GM12878 (cell line): ENCODE measurements around the gene CSRP3. TPM values are rescaled to one million over a fixed set of nuclear protein-coding genes. Genes with fewer than 3 reads are reported as not detected.

Experiments used
- ATAC-seq: fragments of 200-7000 bp; cut with Tn5 transposase; 3 replicates; pipeline ENCODE4 v1.9.1; 2020; ENCODE audit warnings: mild to moderate bottlenecking, moderate library complexity
- BruUV-seq: library from RNA; stranded (reverse); fragments of 400-500 nt; replicated peaks from 2 replicates; lab custom pipeline; 2021; lab: Mats Ljungman, UMichigan
- CTCF ChIA-PET: fragments of 300-600 bp; sonication (Branson Sonifier 250); formaldehyde crosslinking; extraction: SDS; loops from one replicate; lab custom pipeline; 2021; ENCODE audit warnings: inconsistent platforms; lab: Yijun Ruan, JAX
- POLR2A ChIA-PET: fragments of 350-600 bp; formaldehyde crosslinking; extraction: SDS; loops from one replicate; lab custom pipeline; 2021; ENCODE audit warnings: inconsistent platforms; lab: Charles Lee
- RAD21 ChIA-PET: fragments of 300-600 bp; sonication (Branson Sonifier 250); formaldehyde crosslinking; loops from one replicate; lab custom pipeline; 2023; ENCODE audit warnings: antibody characterized with exemption; ENCODE audit not compliant: unreplicated experiment; lab: Charles Lee
- SMC1A ChIA-PET: fragments of 300-600 bp; sonication (Branson Sonifier 250); formaldehyde crosslinking; loops from one replicate; lab custom pipeline; 2023; ENCODE audit not compliant: unreplicated experiment, uncharacterized antibody; lab: Charles Lee
- DNase-seq: peaks from one replicate; pipeline ENCODE4 v3.0.0-alpha.2; 2011; ENCODE audit warnings: low read depth, low spot score
- FAIRE-seq: peaks from 3 replicates; lab custom pipeline; 2011; peaks lifted over from hg19 to GRCh38; lab: Jason Lieb, UNC
- H2AFZ ChIP-seq: 2 replicates; pipeline ENCODE4 v1.6.0; 2011; ENCODE audit warnings: low read depth, low read length, control low read depth; ENCODE audit not compliant: control insufficient read depth
- H3K27ac ChIP-seq: 2 replicates; pipeline ENCODE4 v1.5.1; 2011; ENCODE audit warnings: control low read depth; ENCODE audit not compliant: control insufficient read depth, insufficient read depth
- H3K27me3 ChIP-seq, 2 experiments: replicated peaks in 1 of 2; 2 replicates each; pipeline versions ENCODE4 v1.6.0 to v1.6.1; 2011; ENCODE audit warnings: low read length in 1 of 2; ENCODE audit not compliant: control insufficient read depth in 2 of 2, insufficient read depth in 2 of 2
- H3K36me3 ChIP-seq, 2 experiments: 2 replicates each; pipeline ENCODE4 v1.5.1; 2011; ENCODE audit warnings: low read length in 1 of 2; ENCODE audit not compliant: control insufficient read depth in 2 of 2, insufficient read depth in 2 of 2
- H3K4me1 ChIP-seq: 2 replicates; pipeline ENCODE4 v1.6.1; 2011; ENCODE audit warnings: mild to moderate bottlenecking, low read length, moderate library complexity, mixed read lengths; ENCODE audit not compliant: control insufficient read depth, insufficient read depth
- H3K4me2 ChIP-seq: 2 replicates; pipeline ENCODE4 v1.6.0; 2011; ENCODE audit warnings: control low read depth; ENCODE audit not compliant: control insufficient read depth, insufficient read depth
- H3K4me3 ChIP-seq: fragments of 200-600 bp; sonication (generic); 2 replicates; pipeline ENCODE4 v1.5.1; 2016
- H3K79me2 ChIP-seq: 2 replicates; pipeline ENCODE4 v1.6.0; 2011; ENCODE audit warnings: low read length; ENCODE audit not compliant: control insufficient read depth, insufficient read depth
- H3K9ac ChIP-seq: 2 replicates; pipeline ENCODE4 v1.8.0; 2011; ENCODE audit warnings: low read length, control low read depth, mixed read lengths; ENCODE audit not compliant: control insufficient read depth, insufficient read depth
- H3K9me3 ChIP-seq: replicated peaks from 3 replicates; pipeline ENCODE4 v1.5.1; 2011; ENCODE audit warnings: mild to moderate bottlenecking, low read length; ENCODE audit not compliant: control insufficient read depth, insufficient read depth
- H4K20me1 ChIP-seq: 2 replicates; pipeline ENCODE4 v1.6.0; 2011; ENCODE audit not compliant: control insufficient read depth, insufficient read depth
- ATF7 ChIP-seq: fragments of 450-650 bp; IDR thresholded peaks from 2 replicates; pipeline ENCODE4 v1.6.1; 2016; ENCODE audit warnings: low read depth, mild to moderate bottlenecking
- BCL3 ChIP-seq: IDR thresholded peaks from 2 replicates; pipeline ENCODE4 v1.6.1; 2011; ENCODE audit warnings: borderline replicate concordance, low read depth, mild to moderate bottlenecking, moderate library complexity, low read length; ENCODE audit not compliant: insufficient read depth, poor library complexity, severe bottlenecking
- EED ChIP-seq: sonication (generic); IDR thresholded peaks from 2 replicates; pipeline ENCODE4 v1.6.1; 2016; ENCODE audit warnings: antibody characterized with exemption, low read depth
- GABPA ChIP-seq: IDR thresholded peaks from 2 replicates; pipeline ENCODE4 v1.6.1; 2014; ENCODE audit warnings: antibody characterized with exemption, low read depth, mild to moderate bottlenecking, inconsistent platforms
- HSF1 ChIP-seq: fragments of 150-350 bp; IDR thresholded peaks from 2 replicates; pipeline ENCODE4 v1.6.1; 2014; ENCODE audit warnings: mild to moderate bottlenecking, low read depth, low read length
- IRF4 ChIP-seq: IDR thresholded peaks from 2 replicates; pipeline ENCODE4 v1.6.1; 2011; ENCODE audit warnings: low read depth, low read length
- MEF2A ChIP-seq: IDR thresholded peaks from 2 replicates; pipeline ENCODE4 v1.6.1; 2011; ENCODE audit warnings: low read depth, mild to moderate bottlenecking, low read length, moderate library complexity; ENCODE audit not compliant: insufficient read depth
- NFYB ChIP-seq: IDR thresholded peaks from 2 replicates; pipeline ENCODE4 v1.6.1; 2011; ENCODE audit warnings: low read depth, mild to moderate bottlenecking, low read length, improper control_type of control experiment, moderate library complexity; ENCODE audit not compliant: insufficient read depth
- POU2F2 ChIP-seq: IDR thresholded peaks from 3 replicates; pipeline ENCODE4 v1.6.1; 2011; ENCODE audit warnings: low read depth, mild to moderate bottlenecking, low read length, borderline replicate concordance
- SMARCA5 ChIP-seq: fragments of 450-650 bp; IDR thresholded peaks from 2 replicates; pipeline ENCODE4 v1.6.1; 2017; ENCODE audit warnings: mild to moderate bottlenecking
- TCF3 ChIP-seq: IDR thresholded peaks from 2 replicates; pipeline ENCODE4 v1.6.1; 2012; ENCODE audit warnings: low read depth, mild to moderate bottlenecking, low read length, borderline replicate concordance; ENCODE audit not compliant: insufficient read depth
- ZBED1 ChIP-seq: IDR thresholded peaks from 2 replicates; pipeline ENCODE4 v1.6.1; 2016; ENCODE audit warnings: borderline replicate concordance
- ZNF384 ChIP-seq: IDR thresholded peaks from 2 replicates; pipeline ENCODE4 v1.6.1; 2012; ENCODE audit warnings: low read depth, mild to moderate bottlenecking, low read length, improper control_type of control experiment, borderline replicate concordance
- WGBS: methylation state at CpG from one replicate; pipeline ENCODE4 v1.1.6; 2016; ENCODE audit warnings: low lambda C conversion rate; ENCODE audit not compliant: insufficient replicate concordance, insufficient coverage; ENCODE audit errors: missing lambda C conversion rate; 5-methylcytosine and 5-hydroxymethylcytosine counted together
- in situ Hi-C: fragments of 300-500 bp; cut with MboI; formaldehyde crosslinking; loops from 9 replicates; pipeline ENCODE4 v1.14.3; 2018; ENCODE audit warnings: mixed read lengths
- intact Hi-C: fragments of 100-400 bp; cut with micrococcal nuclease; formaldehyde crosslinking; loops from one replicate; pipeline ENCODE4 v1.14.2; 2022; ENCODE audit not compliant: unreplicated experiment
- polyA plus RNA-seq, 11 experiments: library from polyadenylated mRNA; depleted of rRNA in 4 of 11; unstranded in 6 of 11; stranded (reverse) in 5 of 11; fragments of >200 nt; fragmentation: Nextera tagmentation in 4 of 11; fragmentation: Illumina TruSeq in 1 of 11; extraction: Ambion mirVana in 4 of 11; extraction: Trizol in 1 of 11; gene quantifications; 1 replicate in 1 of 11; 2 replicates in 10 of 11; pipeline versions ENCODE4 v1.2.1 to v1.2.3, GENCODE V29; 2011 to 2016; ENCODE audit warnings: inconsistent platforms in 2 of 11, missing spikeins in 2 of 11, low read depth in 1 of 11
- total RNA-seq, 4 experiments: library from RNA; depleted of rRNA in 3 of 4; stranded (reverse); fragments of >200 nt in 3 of 4; fragmentation: Illumina TruSeq in 1 of 4; extraction: Trizol in 1 of 4; gene quantifications; 2 replicates each; pipeline versions ENCODE4 v1.2.1 to v1.2.3, GENCODE V29; 2013 to 2021

The CSRP3 gene
- total and polyA plus RNA-seq, 10 of the 15 experiments (the other 5 are each of a cell fraction or from before 2014, with no cell fraction given): not detected

- H4K20me1 ChIP-seq: no peaks in the 10 kb centered on the region; the same call in 1 of the 2 replicates
- WGBS: 94% methylated on average over 9 of the region's 9 CpGs
- DNase-seq (no peak), FAIRE-seq (no peak), ATAC-seq (no peak)
- H3K79me2 ChIP-seq: no peaks in the 10 kb centered on the region
- H3K27me3 ChIP-seq: no peaks in the 10 kb centered on the region
- in situ Hi-C loops (no loop called here), intact Hi-C loops (no loop called here)
- no peak for TF ChIP-seq SMARCA5
- no peak for TF ChIP-seq EED
- no peak for TF ChIP-seq IRF4
- no peak for TF ChIP-seq ZBED1
- TF ChIP-seq POU2F2: no peak
- no peak for TF ChIP-seq GABPA
- TF ChIP-seq NFYB: no peak
- TF ChIP-seq ZNF384: no peak
- no peak for TF ChIP-seq BCL3
- no peak for TF ChIP-seq MEF2A
- no peak for TF ChIP-seq HSF1
- no peak for TF ChIP-seq TCF3
- TF ChIP-seq ATF7: no peak
- peaks cover 4 to 34% of the 10 kb centered on the region in 2 experiments for H3K36me3 ChIP-seq
- ChIA-PET CTCF (no interaction called here), SMC1A (interaction anchor here (0.8 to 1.4 kb wide), 2 partner anchors 28 to 105 kb away, joined by 3 to 4 read pairs; no protein-coding TSS in a partner anchor), POLR2A (no interaction called here), RAD21 (no interaction called here)
- no peak overlapping the region for H3K4me2 ChIP-seq
- H3K4me1 ChIP-seq: peaks cover 8% of the 10 kb centered on the region; the same call in 1 of the 2 replicates
- H3K4me3 ChIP-seq: no peak overlapping the region
- no TSS peak for BruUV-seq
- no peaks in the 10 kb centered on the region for H3K9me3 ChIP-seq
- no peak overlapping the region for H2AFZ ChIP-seq
- H3K27ac ChIP-seq: no peak overlapping the region
- H3K9ac ChIP-seq: no peak overlapping the region
Measured at GRCh38 chr11:19173004-19173689, 28.6 kb downstream of the CSRP3 start.
